H1 (cell line): ENCODE data around the gene PYCARD. TPM values are rescaled to one million over a fixed set of nuclear protein-coding genes. Genes with fewer than 3 reads are reported as not detected.
A peak's percentile ranks its signal among the peaks of the same experiment; 100 is the strongest.

Experiments used
- CTCF ChIA-PET: fragments of 300-600 bp; sonication (Branson Sonifier 250); formaldehyde crosslinking; loops from one replicate; lab custom pipeline; 2021; ENCODE audit not compliant: partially characterized antibody; lab: Charles Lee
- POLR2A ChIA-PET: fragments of 300-600 bp; sonication (Branson Sonifier 250); formaldehyde crosslinking; loops from one replicate; lab custom pipeline; 2021; ENCODE audit warnings: inconsistent platforms; ENCODE audit not compliant: partially characterized antibody; lab: Charles Lee
- DNase-seq, 2 experiments: peaks; one replicate each; pipeline versions ENCODE4 v3.0.0 to v3.0.0-alpha.2; 2010 to 2022; ENCODE audit warnings: low spot score in 2 of 2, low read depth in 1 of 2, mixed read lengths in 1 of 2
- FAIRE-seq: peaks from 2 replicates; lab custom pipeline; 2011; peaks lifted over from hg19 to GRCh38; lab: Jason Lieb, UNC
- H2AFZ ChIP-seq: 2 replicates; pipeline ENCODE4 v1.8.1; 2012; ENCODE audit warnings: low read length, inconsistent platforms
- H2AK5ac ChIP-seq: 2 replicates; pipeline ENCODE4 v1.6.1; 2013; ENCODE audit warnings: low read depth, low read length
- H2BK120ac ChIP-seq: replicated peaks from 2 replicates; pipeline ENCODE3; 2013; ENCODE audit warnings: low read depth, low read length, inconsistent platforms
- H2BK12ac ChIP-seq: 2 replicates; pipeline ENCODE4 v1.6.1; 2013; ENCODE audit warnings: low read depth, low read length
- H2BK15ac ChIP-seq: 2 replicates; pipeline ENCODE4 v1.6.1; 2013; ENCODE audit warnings: low read length
- H2BK20ac ChIP-seq: 2 replicates; pipeline ENCODE4 v1.6.1; 2013; ENCODE audit warnings: low read length
- H2BK5ac ChIP-seq: 2 replicates; pipeline ENCODE4 v1.6.1; 2013; ENCODE audit warnings: low read depth, low read length
- H3K14ac ChIP-seq: 2 replicates; pipeline ENCODE4 v1.6.1; 2013; ENCODE audit warnings: inconsistent platforms; ENCODE audit not compliant: insufficient read length
- H3K18ac ChIP-seq: 2 replicates; pipeline ENCODE4 v1.6.1; 2013; ENCODE audit warnings: low read length; ENCODE audit errors: extremely low read depth
- H3K23ac ChIP-seq: 2 replicates; pipeline ENCODE4 v1.6.1; 2013; ENCODE audit warnings: inconsistent platforms; ENCODE audit not compliant: insufficient read length
- H3K23me2 ChIP-seq: 2 replicates; pipeline ENCODE4 v1.6.1; 2013; ENCODE audit warnings: low read depth, low read length
- H3K27ac ChIP-seq: 2 replicates; pipeline ENCODE4 v1.6.1; 2011; ENCODE audit warnings: low read depth, low read length, inconsistent platforms
- H3K27me3 ChIP-seq, 4 experiments: replicated peaks in 1 of 4; 1 replicate in 1 of 4; 2 replicates in 3 of 4; pipeline versions ENCODE4 v1.6.1 to v1.8.1; 2011 to 2013; ENCODE audit warnings: low read length in 3 of 4, mild to moderate bottlenecking in 3 of 4, inconsistent platforms in 2 of 4, mixed read lengths in 2 of 4, moderate library complexity in 1 of 4; ENCODE audit not compliant: control insufficient read depth in 3 of 4, insufficient read depth in 3 of 4; ENCODE audit errors: extremely low read depth in 1 of 4
- H3K36me3 ChIP-seq, 4 experiments: 2 replicates each; pipeline versions ENCODE4 v1.6.1 to v1.8.1; 2011 to 2013; ENCODE audit warnings: mild to moderate bottlenecking in 4 of 4, low read length in 3 of 4, moderate library complexity in 2 of 4, control low read depth in 1 of 4, inconsistent platforms in 1 of 4; ENCODE audit not compliant: insufficient read depth in 4 of 4, control insufficient read depth in 2 of 4
- H3K4ac ChIP-seq: replicated peaks from 2 replicates; pipeline ENCODE3; 2013; ENCODE audit warnings: low read length, low read depth, mixed read lengths, inconsistent platforms; ENCODE audit not compliant: insufficient read length
- H3K4me1 ChIP-seq, 4 experiments: replicated peaks in 1 of 4; 1 replicate in 1 of 4; 2 replicates in 3 of 4; pipeline versions ENCODE4 v1.6.1 to v1.8.1; 2011 to 2013; ENCODE audit warnings: low read length in 3 of 4, inconsistent platforms in 2 of 4, mixed read lengths in 1 of 4; ENCODE audit not compliant: insufficient read depth in 4 of 4, control insufficient read depth in 3 of 4
- H3K4me2 ChIP-seq, 2 experiments: 2 replicates each; pipeline versions ENCODE4 v1.6.1 to v1.8.1; 2011 to 2013; ENCODE audit warnings: low read depth in 2 of 2, low read length in 2 of 2, control low read depth in 1 of 2, inconsistent platforms in 1 of 2, mild to moderate bottlenecking in 1 of 2; ENCODE audit not compliant: insufficient read depth in 1 of 2
- H3K4me3 ChIP-seq, 4 experiments: fragments of 200-600, 300-600 bp in 1 of 4; sonication (generic), shearing (Covaris generic), sonication (Bioruptor Twin) in 1 of 4; 2 replicates each; pipeline versions ENCODE4 v1.5.1 to v1.8.1; 2011 to 2016; ENCODE audit warnings: low read length in 4 of 4, low read depth in 3 of 4, control low read depth in 2 of 4, inconsistent platforms in 2 of 4, mild to moderate bottlenecking in 2 of 4, mixed read lengths in 1 of 4, moderate library complexity in 1 of 4; ENCODE audit not compliant: insufficient read depth in 2 of 4; ENCODE audit errors: extremely low read depth in 1 of 4
- H3K56ac ChIP-seq: replicated peaks from 2 replicates; pipeline ENCODE3; 2013; ENCODE audit warnings: low read depth, mild to moderate bottlenecking, mixed read lengths, low read length, inconsistent platforms; ENCODE audit not compliant: insufficient read length
- H3K79me1 ChIP-seq: 2 replicates; pipeline ENCODE4 v1.6.1; 2013; ENCODE audit warnings: low read depth, low read length, control low read depth
- H3K79me2 ChIP-seq, 2 experiments: 2 replicates each; pipeline versions ENCODE4 v1.6.1 to v1.8.1; 2012 to 2013; ENCODE audit warnings: low read length in 2 of 2, mild to moderate bottlenecking in 2 of 2, inconsistent platforms in 1 of 2; ENCODE audit not compliant: insufficient read depth in 2 of 2, control insufficient read depth in 1 of 2
- H3K9ac ChIP-seq, 4 experiments: replicated peaks in 1 of 4; 1 replicate in 1 of 4; 2 replicates in 3 of 4; pipeline versions ENCODE4 v1.6.1 to v1.8.1; 2011 to 2013; ENCODE audit warnings: low read depth in 3 of 4, low read length in 3 of 4, control low read depth in 2 of 4, mild to moderate bottlenecking in 2 of 4, moderate library complexity in 2 of 4, inconsistent platforms in 1 of 4; ENCODE audit errors: extremely low read depth in 1 of 4
- H3K9me3 ChIP-seq, 2 experiments: 2 replicates each; pipeline versions ENCODE4 v1.6.1 to v1.8.1; 2012 to 2013; ENCODE audit warnings: mild to moderate bottlenecking in 2 of 2, moderate library complexity in 2 of 2, control low read depth in 1 of 2, inconsistent platforms in 1 of 2, low read depth in 1 of 2, low read length in 1 of 2, mixed read lengths in 1 of 2; ENCODE audit not compliant: insufficient read depth in 2 of 2
- H4K20me1 ChIP-seq, 2 experiments: replicated peaks in 1 of 2; 2 replicates each; pipeline versions ENCODE3 to v1.8.1; 2011 to 2013; ENCODE audit warnings: inconsistent platforms in 2 of 2, low read length in 2 of 2, mild to moderate bottlenecking in 1 of 2; ENCODE audit not compliant: insufficient read depth in 2 of 2, control insufficient read depth in 1 of 2
- H4K5ac ChIP-seq: 2 replicates; pipeline ENCODE4 v1.6.1; 2013; ENCODE audit warnings: low read length, low read depth, mixed read lengths, inconsistent platforms; ENCODE audit not compliant: insufficient read length
- H4K8ac ChIP-seq: 2 replicates; pipeline ENCODE4 v1.8.0; 2013; ENCODE audit warnings: mild to moderate bottlenecking, moderate library complexity, low read length, inconsistent platforms; ENCODE audit not compliant: insufficient read depth; ENCODE audit errors: extremely low read depth
- H4K91ac ChIP-seq: replicated peaks from 2 replicates; pipeline ENCODE3; 2013; ENCODE audit warnings: low read length, mixed read lengths, inconsistent platforms; ENCODE audit not compliant: insufficient read length
- POLR2AphosphoS5 ChIP-seq: IDR thresholded peaks from 2 replicates; pipeline ENCODE4 v1.6.1; 2011; ENCODE audit warnings: low read depth, low read length
- WGBS, 2 experiments: shearing (Covaris generic) in 1 of 2; methylation state at CpG; one replicate each; pipeline versions ENCODE4 v1.1.6 to v1.1.7; 2013 to 2015; ENCODE audit warnings: low lambda C conversion rate in 2 of 2, mixed read lengths in 2 of 2, inconsistent platforms in 1 of 2, low coverage in 1 of 2, missing lambda C conversion rate in 1 of 2; ENCODE audit not compliant: insufficient replicate concordance in 2 of 2, insufficient coverage in 1 of 2, insufficient read length in 1 of 2; ENCODE audit errors: extremely low coverage in 1 of 2, missing lambda C conversion rate in 1 of 2; 5-methylcytosine and 5-hydroxymethylcytosine counted together
- polyA plus RNA-seq, 7 experiments: library from polyadenylated mRNA; depleted of rRNA in 3 of 7; stranded (reverse) in 5 of 7; unstranded in 2 of 7; fragments of >200 nt in 5 of 7; fragments of 200-250 nt in 2 of 7; gene quantifications; 1 replicate in 5 of 7; 2 replicates in 1 of 7; 4 replicates in 1 of 7; pipeline versions ENCODE4 v1.2.1 to v1.2.3, GENCODE V29; 2011 to 2013; ENCODE audit warnings: missing spikeins in 2 of 7, mixed read lengths in 2 of 7
- total RNA-seq: library from RNA; stranded (reverse); fragmentation: NEBNext Ultra II Directional; extraction: Animal tissue kit (Norgen Biotek cat#: 25700); gene quantifications from 2 replicates; pipeline ENCODE4 v1.2.1, GENCODE V29; 2021

Gene PYCARD
- total and polyA plus RNA-seq, 2 of the 8 experiments (the other 6 are each of a cell fraction or from before 2014, with no cell fraction given), result 29.9 to 77.9 TPM

DNA sequence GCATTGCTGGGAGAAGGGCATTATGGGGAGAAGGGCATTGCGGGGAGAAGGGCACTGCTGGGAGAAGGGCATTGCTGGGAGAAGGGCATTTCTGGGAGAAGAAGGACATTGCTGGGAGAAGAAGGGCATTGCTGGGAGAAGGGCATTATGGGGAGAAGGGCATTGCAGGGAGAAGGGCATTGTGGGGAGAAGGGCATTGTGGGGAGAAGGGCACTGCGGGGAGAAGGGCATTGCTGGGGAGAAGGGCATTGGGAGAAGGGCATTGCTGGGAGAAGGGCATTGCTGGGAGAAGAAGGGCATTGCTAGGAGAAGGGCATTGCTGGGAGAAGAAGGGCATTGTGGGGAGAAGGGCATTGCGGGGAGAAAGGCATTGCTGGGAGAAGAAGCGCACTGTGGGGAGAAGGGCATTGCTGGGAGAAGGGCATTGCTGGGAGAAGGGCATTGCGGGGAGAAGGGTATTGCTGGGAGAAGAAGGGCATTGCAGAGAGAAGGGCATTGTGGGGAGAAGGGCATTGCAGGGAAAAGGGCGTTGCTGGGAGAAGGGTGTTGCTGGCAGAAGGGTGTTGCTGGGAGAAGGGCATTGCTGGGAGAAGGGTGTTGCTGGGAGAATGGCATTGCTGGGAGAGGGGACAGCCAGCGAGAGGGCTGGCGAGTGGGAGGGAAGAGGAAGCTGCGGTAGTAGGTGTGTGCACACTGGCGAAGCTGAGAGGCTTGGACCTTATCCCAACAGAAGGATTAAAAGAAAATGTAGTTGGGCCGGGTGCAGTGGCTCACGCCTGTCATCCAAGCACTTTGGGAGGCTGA, 19.0 kb upstream of the PYCARD start:
- Histone ChIP-seq H3K4ac (no peak overlapping the region), H3K27ac (no peak overlapping the region), H3K79me1 (no peaks in the 10 kb centered on the region), H3K18ac (no peak overlapping the region), H3K9ac (no peak overlapping the region), H4K5ac (no peak overlapping the region), H3K23me2 (peaks cover 3% of the 10 kb centered on the region; the same call in 1 of the 2 replicates), H3K4me1 (peaks cover 0 to 7% (median 7%) of the 10 kb centered on the region in 4 experiments; a peak in 6 of 7 replicates), H2AFZ (0 out of 2 replicates have a peak overlapping the region, but pooled peaks have one; percentile 41), H2BK12ac (no peak overlapping the region), H4K91ac (peak overlapping the region; percentile 30), H3K14ac (no peak overlapping the region), H2BK5ac (0 out of 2 replicates have a peak overlapping the region, but pooled peaks have one; percentile 9), H2BK20ac (no peak overlapping the region), H3K4me2 (no peak overlapping the region), H3K79me2 (no peaks in the 10 kb centered on the region), H3K9me3 (no peaks in the 10 kb centered on the region), H2AK5ac (no peak overlapping the region), H3K36me3 (no peaks in the 10 kb centered on the region), H3K27me3 (peaks cover 1 to 10% (median 8%) of the 10 kb centered on the region in 4 experiments), H2BK15ac (0 out of 2 replicates have a peak overlapping the region, but pooled peaks have one; percentile 29), H4K20me1 (no peaks in the 10 kb centered on the region), H2BK120ac (no peak overlapping the region), H3K4me3 (no peak overlapping the region), H4K8ac (no peak overlapping the region), H3K23ac (no peak overlapping the region), H3K56ac (no peak overlapping the region)
- 86% methylated on average over 11 of the region's 12 CpGs; no CpG with 5 or more reads in 1 of the 2 experiments for WGBS, 2 experiments
- ChIA-PET POLR2A (interaction anchor here (0.6 to 1.5 kb wide), 3 partner anchors 12 to 168 kb away, joined by 3 to 4 read pairs (median 3); no protein-coding TSS in a partner anchor), CTCF (no interaction called here)
- no peak for FAIRE-seq
- DNase-seq, result no peak
- TF ChIP-seq POLR2AphosphoS5, result peak; percentile 83; the same call in 1 of the 2 replicates
